Measurements from ENCODE around the gene GRIPAP1. TPM values are rescaled to one million over a fixed set of nuclear protein-coding genes. Genes with fewer than 3 reads are reported as not detected.

The GRIPAP1 gene
- total and polyA plus RNA-seq, 12 donors, result 27.4 to 86.6 (median 41.9) TPM

- intact Hi-C loops (cut with DNase I), result no loop called here
Measured at GRCh38 chrX:49001521-49002090, 458 bp downstream of the GRIPAP1 start.

GRCh38 chrX:49000636-49001035 lies 1.4 kb downstream of the GRIPAP1 start:
- no peak overlapping the region for H3K27ac ChIP-seq
- peak in 1 of 7 donors; percentile 7 for DNase-seq
- peaks cover 0 to 12% of the 10 kb centered on the region in 2 donors for H3K36me3 ChIP-seq (replicated peaks in 1 of 2)
- 69 to 90% (median 77%) methylated on average over 4 of the region's 4 CpGs for WGBS, 4 donors
- intact Hi-C loops (cut with DNase I), result no loop called here
- no peaks in the 10 kb centered on the region for H3K4me1 ChIP-seq (replicated peaks in 1 of 2)
- H3K9me3 ChIP-seq (replicated peaks in 1 of 3), result no peaks in the 10 kb centered on the region
- H3K27me3 ChIP-seq, result no peaks in the 10 kb centered on the region
- H3K4me3 ChIP-seq, result no peak overlapping the region
- TF ChIP-seq POLR2A (IDR thresholded peaks at IDR 0.05), result no peak

More at GRCh38 chrX:49001521-49002090, 458 bp downstream of the GRIPAP1 start:
- no peaks in the 10 kb centered on the region for H3K27me3 ChIP-seq
- peaks cover 0 to 12% of the 10 kb centered on the region in 2 donors for H3K36me3 ChIP-seq (replicated peaks in 1 of 2)
- DNase-seq, result peak in 6 of 7 donors; percentile 21 to 58 (median 36)
- no peak for TF ChIP-seq CTCF (IDR thresholded peaks at IDR 0.05)
- TF ChIP-seq POLR2A (IDR thresholded peaks at IDR 0.05), result no peak
- H3K27ac ChIP-seq, result peak overlapping the region; percentile 55 to 95 (median 82)
- H3K4me1 ChIP-seq (replicated peaks in 1 of 2), result no peaks in the 10 kb centered on the region
- 2 to 54% (median 25%) methylated on average over 4 to 17 of the region's 17 CpGs for WGBS, 4 donors
- no peaks in the 10 kb centered on the region for H3K9me3 ChIP-seq (replicated peaks in 1 of 3)
- H3K4me3 ChIP-seq, result peak overlapping the region in 3 of 4 donors; percentile 49 to 69 (median 63)

- intact Hi-C loops (cut with DNase I), result no loop called here
Measured at GRCh38 chrX:48999030-48999429, 3.0 kb downstream of the GRIPAP1 start.

GRCh38 chrX:48998391-48998790 lies 3.7 kb downstream of the GRIPAP1 start:
- Histone ChIP-seq H3K4me3 (no peak overlapping the region), H3K4me1 (replicated peaks in 1 of 2) (no peaks in the 10 kb centered on the region), H3K9me3 (replicated peaks in 1 of 3) (no peaks in the 10 kb centered on the region), H3K27ac (no peak overlapping the region), H3K36me3 (replicated peaks in 1 of 2) (peaks cover 0 to 23% of the 10 kb centered on the region in 2 donors), H3K27me3 (no peaks in the 10 kb centered on the region)
- intact Hi-C loops (cut with DNase I), result no loop called here
- DNase-seq, result no peak
- TF ChIP-seq POLR2A (IDR thresholded peaks at IDR 0.05) (no peak), CTCF (IDR thresholded peaks at IDR 0.05) (no peak)
- WGBS, 4 donors, result 81 to 89% (median 84%) methylated on average over 2 to 4 of the region's 4 CpGs

More at GRCh38 chrX:48999030-48999429, 3.0 kb downstream of the GRIPAP1 start:
- Histone ChIP-seq H3K27ac (no peak overlapping the region), H3K27me3 (no peaks in the 10 kb centered on the region), H3K36me3 (replicated peaks in 1 of 2) (peaks cover 0 to 19% of the 10 kb centered on the region in 2 donors), H3K4me1 (replicated peaks in 1 of 2) (no peaks in the 10 kb centered on the region), H3K9me3 (replicated peaks in 1 of 3) (no peaks in the 10 kb centered on the region), H3K4me3 (no peak overlapping the region)
- no peak for TF ChIP-seq POLR2A (IDR thresholded peaks at IDR 0.05)
- no peak for TF ChIP-seq CTCF (IDR thresholded peaks at IDR 0.05)
- WGBS, 4 donors, result 73 to 94% (median 86%) methylated on average over 5 of the region's 5 CpGs
- no peak for DNase-seq

- Histone ChIP-seq H3K4me1 (replicated peaks in 1 of 2) (no peaks in the 10 kb centered on the region), H3K36me3 (replicated peaks in 1 of 2) (peaks cover 0 to 28% of the 10 kb centered on the region in 2 donors), H3K27ac (no peak overlapping the region), H3K27me3 (no peaks in the 10 kb centered on the region), H3K4me3 (no peak overlapping the region), H3K9me3 (replicated peaks in 1 of 3) (no peaks in the 10 kb centered on the region)
- intact Hi-C loops (cut with DNase I), result no loop called here
- 28 to 80% (median 71%) methylated on average over 1 of the region's 1 CpG for WGBS, 4 donors
- DNase-seq, result no peak
- TF ChIP-seq POLR2A (IDR thresholded peaks at IDR 0.05), result no peak
- TF ChIP-seq CTCF (IDR thresholded peaks at IDR 0.05), result no peak
Measured at GRCh38 chrX:48997865-48998264, 4.2 kb downstream of the GRIPAP1 start.
